Kidney (tissue), 14 donors: ENCODE measurements around the gene GATAD2B. TPM values are rescaled to one million over a fixed set of nuclear protein-coding genes. Genes with fewer than 3 reads are reported as not detected.
A peak's percentile ranks its signal among the peaks of the same experiment; 100 is the strongest.

Experiments
- DNase-seq, 5 donors: peaks; one replicate each; pipeline ENCODE4 v3.0.0-alpha.2; 2013 to 2020
- FAIRE-seq: peaks from 2 replicates; lab custom pipeline; 2012; peaks lifted over from hg19 to GRCh38; lab: Jason Lieb, UNC
- H3K27ac ChIP-seq, 2 donors: one replicate each; pipeline ENCODE4 v1.7.0; 2013; ENCODE audit warnings: low read depth in 2 of 2, low read length in 2 of 2, inconsistent platforms in 1 of 2
- H3K27me3 ChIP-seq: one replicate; pipeline ENCODE4 v1.7.1; 2013; ENCODE audit warnings: low read length, inconsistent platforms; ENCODE audit not compliant: control insufficient read depth, insufficient read depth
- H3K36me3 ChIP-seq, 3 donors: one replicate each; pipeline versions ENCODE4 v1.7.0 to v1.7.1; 2013; ENCODE audit warnings: low read length in 3 of 3, control low read depth in 1 of 3, inconsistent platforms in 1 of 3; ENCODE audit not compliant: insufficient read depth in 3 of 3, control insufficient read depth in 2 of 3
- H3K4me1 ChIP-seq, 3 donors: one replicate each; pipeline versions ENCODE4 v1.7.0 to v1.7.1; 2013; ENCODE audit warnings: low read length in 3 of 3, inconsistent platforms in 1 of 3, low read depth in 1 of 3; ENCODE audit not compliant: control insufficient read depth in 2 of 3, insufficient read depth in 2 of 3
- H3K4me3 ChIP-seq, 3 donors: one replicate each; pipeline versions ENCODE4 v1.7.0 to v1.8.1; 2013; ENCODE audit warnings: low read length in 3 of 3, control low read depth in 1 of 3, inconsistent platforms in 1 of 3
- H3K9ac ChIP-seq, 3 donors: one replicate each; pipeline versions ENCODE4 v1.7.0 to v1.7.1; 2013; ENCODE audit warnings: low read length in 3 of 3, control low read depth in 1 of 3, inconsistent platforms in 1 of 3
- H3K9me3 ChIP-seq, 3 donors: one replicate each; pipeline versions ENCODE4 v1.7.0 to v1.7.1; 2013; ENCODE audit warnings: low read length in 3 of 3, control low read depth in 1 of 3, inconsistent platforms in 1 of 3; ENCODE audit not compliant: control insufficient read depth in 2 of 3, insufficient read depth in 1 of 3
- CTCF ChIP-seq: IDR thresholded peaks from 3 replicates; pipeline ENCODE4 v1.5.1; 2012; ENCODE audit warnings: mild to moderate bottlenecking, moderate library complexity, borderline replicate concordance; ENCODE audit not compliant: insufficient read depth; ENCODE audit errors: extremely low read depth
- intact Hi-C: fragments of 100-400 bp; cut with DNase I; formaldehyde crosslinking; loops from one replicate; pipeline ENCODE4 v1.11.1; 2022
- polyA plus RNA-seq: library from polyadenylated mRNA; stranded (reverse); fragments of 350-450 nt; fragmentation: Illumina TruSeq; extraction: RNeasy Lipid Tissue Mini Kit (QIAGEN cat#74804); gene quantifications from one replicate; pipeline ENCODE4 v1.2.3, GENCODE V29; 2014; ENCODE audit warnings: low read depth, low replicate concordance; ENCODE audit not compliant: insufficient read depth
- total RNA-seq: library from RNA; stranded (reverse); fragmentation: NEBNext Ultra II Directional; extraction: Animal tissue kit (Norgen Biotek cat#: 25700); gene quantifications from one replicate; pipeline ENCODE4 v1.2.1, GENCODE V29; 2021
- donor health status: control.
- donor health status: control.
- donor health status: control.
- donor health status: control.
- donor health status: control.
- donor health status: DM: yes; HTN: yes; CAD: no.
- donor health status: Normal renal cell carcinoma (clear cell type).

Gene GATAD2B
- total and polyA plus RNA-seq, 2 donors from 2014 or later: 3.6 to 49.0 TPM

GRCh38 chr1:153961421-153961820 lies 38.6 kb upstream of the GATAD2B start:
- Histone ChIP-seq H3K9ac (peak overlapping the region in 1 of 3 donors; percentile 97), H3K4me1 (peaks cover 0 to 36% (median 19%) of the 10 kb centered on the region in 3 donors), H3K27me3 (no peaks in the 10 kb centered on the region), H3K9me3 (no peaks in the 10 kb centered on the region), H3K4me3 (peak overlapping the region in 1 of 3 donors; percentile 66), H3K36me3 (peaks cover 0 to 13% (median 5%) of the 10 kb centered on the region in 3 donors), H3K27ac (peak overlapping the region; percentile 77 to 99)
- intact Hi-C loops: no loop called here
- FAIRE-seq (no peak), DNase-seq (no peak)
- no peak for TF ChIP-seq CTCF

GRCh38 chr1:153960206-153960605 lies 37.4 kb upstream of the GATAD2B start:
- no peak for FAIRE-seq
- H3K27me3 ChIP-seq: no peaks in the 10 kb centered on the region
- DNase-seq: peak in 1 of 5 donors; percentile 75
- H3K36me3 ChIP-seq: peaks cover 0 to 13% (median 5%) of the 10 kb centered on the region in 3 donors
- H3K4me1 ChIP-seq: peaks cover 0 to 40% (median 21%) of the 10 kb centered on the region in 3 donors
- no peaks in the 10 kb centered on the region for H3K9me3 ChIP-seq
- H3K27ac ChIP-seq: no peak overlapping the region
- no peak for TF ChIP-seq CTCF
- H3K9ac ChIP-seq: no peak overlapping the region
- no peak overlapping the region for H3K4me3 ChIP-seq
- intact Hi-C loops: no loop called here

- Histone ChIP-seq H3K4me1 (peaks cover 0 to 40% (median 21%) of the 10 kb centered on the region in 3 donors), H3K36me3 (peaks cover 0 to 13% (median 5%) of the 10 kb centered on the region in 3 donors), H3K27me3 (no peaks in the 10 kb centered on the region), H3K9me3 (no peaks in the 10 kb centered on the region), H3K4me3 (no peak overlapping the region), H3K27ac (no peak overlapping the region), H3K9ac (no peak overlapping the region)
- TF ChIP-seq CTCF: no peak
- intact Hi-C loops: no loop called here
- DNase-seq (peak in 1 of 5 donors; percentile 8), FAIRE-seq (no peak)
Observed at GRCh38 chr1:153959454-153959853, 36.7 kb upstream of the GATAD2B start.

- peaks cover 0 to 13% (median 5%) of the 10 kb centered on the region in 3 donors for H3K36me3 ChIP-seq
- H3K9me3 ChIP-seq: no peaks in the 10 kb centered on the region
- peaks cover 0 to 38% (median 21%) of the 10 kb centered on the region in 3 donors for H3K4me1 ChIP-seq
- TF ChIP-seq CTCF: no peak
- intact Hi-C loops: no loop called here
- DNase-seq (peak in 1 of 5 donors; percentile 65), FAIRE-seq (no peak)
- H3K27me3 ChIP-seq: no peaks in the 10 kb centered on the region
- H3K9ac ChIP-seq: peak overlapping the region; percentile 22 to 38 (median 34)
- H3K27ac ChIP-seq: peak overlapping the region; percentile 59 to 65
- H3K4me3 ChIP-seq: peak overlapping the region; percentile 41 to 94 (median 85)
Observed at GRCh38 chr1:153958961-153959260, 36.1 kb upstream of the GATAD2B start.
